ENCODE measurements around the gene SHISA6. TPM values are rescaled to one million over a fixed set of nuclear protein-coding genes. Genes with fewer than 3 reads are reported as not detected.

The SHISA6 gene
- total RNA-seq, 2 experiments from 2014 or later, result not detected

- H3K36me3 ChIP-seq (ENCODE audit: insufficient read depth, low read length), result no peaks in the 10 kb centered on the region
- no peaks in the 10 kb centered on the region for H3K4me1 ChIP-seq (ENCODE audit: insufficient read depth, low read length, poor library complexity, severe bottlenecking)
- no peaks in the 10 kb centered on the region for H3K9me2 ChIP-seq (ENCODE audit: insufficient read depth, low read length)
- H4K20me1 ChIP-seq (ENCODE audit: insufficient read depth, low read length), result no peaks in the 10 kb centered on the region
- CTCF ChIA-PET (ENCODE audit: unreplicated experiment), result no interaction called here
- no peak overlapping the region for H2AFZ ChIP-seq (ENCODE audit: low read length)
- BruUV-seq (replicated peaks), result no TSS peak
- intact Hi-C loops (cut with micrococcal nuclease; ENCODE audit: unreplicated experiment), result no loop called here
- POLR2A ChIA-PET, result no interaction called here
- no peak overlapping the region for H3K4me2 ChIP-seq (ENCODE audit: low read length)
- no peak overlapping the region for H3K4me3 ChIP-seq (ENCODE audit: low read depth, low read length, poor library complexity, severe bottlenecking)
- no peak overlapping the region for H3K27ac ChIP-seq (ENCODE audit: low read depth, low read length, poor library complexity, severe bottlenecking)
- DNase-seq (ENCODE audit: low spot score), result no peak
- no peaks in the 10 kb centered on the region for H3K9me3 ChIP-seq (ENCODE audit: low read length)
- no peaks in the 10 kb centered on the region for H3K79me2 ChIP-seq (ENCODE audit: insufficient read depth, low read depth, low read length)
- TF ChIP-seq EZH2phosphoT487 (IDR thresholded peaks at IDR 0.05; ENCODE audit: borderline replicate concordance, low read depth, low read length), result no peak
- TF ChIP-seq CTCF (conservative IDR thresholded peaks at IDR 0.05; ENCODE audit: low read length), result no peak
Measured at GRCh38 chr17:11388054-11388453, 147.0 kb downstream of the SHISA6 start.

GRCh38 chr17:11389583-11389982, 148.6 kb downstream of the SHISA6 start:
- TF ChIP-seq CTCF (conservative IDR thresholded peaks at IDR 0.05; ENCODE audit: low read length) (no peak), EZH2phosphoT487 (IDR thresholded peaks at IDR 0.05; ENCODE audit: borderline replicate concordance, low read depth, low read length) (no peak)
- POLR2A ChIA-PET, result no interaction called here
- no peak overlapping the region for H3K4me3 ChIP-seq (ENCODE audit: low read depth, low read length, poor library complexity, severe bottlenecking)

GRCh38 chr17:11391134-11391533, 150.1 kb downstream of the SHISA6 start:
- no TSS peak for BruUV-seq (replicated peaks)
- Histone ChIP-seq H3K4me3 (ENCODE audit: low read depth, low read length, poor library complexity, severe bottlenecking) (no peak overlapping the region), H3K4me2 (ENCODE audit: low read length) (no peak overlapping the region), H3K27ac (ENCODE audit: low read depth, low read length, poor library complexity, severe bottlenecking) (no peak overlapping the region), H4K20me1 (ENCODE audit: insufficient read depth, low read length) (no peaks in the 10 kb centered on the region), H3K9me2 (ENCODE audit: insufficient read depth, low read length) (no peaks in the 10 kb centered on the region), H3K4me1 (ENCODE audit: insufficient read depth, low read length, poor library complexity, severe bottlenecking) (no peaks in the 10 kb centered on the region), H3K9me3 (ENCODE audit: low read length) (no peaks in the 10 kb centered on the region), H3K36me3 (ENCODE audit: insufficient read depth, low read length) (no peaks in the 10 kb centered on the region), H2AFZ (ENCODE audit: low read length) (no peak overlapping the region), H3K79me2 (ENCODE audit: insufficient read depth, low read depth, low read length) (no peaks in the 10 kb centered on the region)
- TF ChIP-seq EZH2phosphoT487 (IDR thresholded peaks at IDR 0.05; ENCODE audit: borderline replicate concordance, low read depth, low read length), result no peak
- TF ChIP-seq CTCF (conservative IDR thresholded peaks at IDR 0.05; ENCODE audit: low read length), result peak; percentile 31; the same call in 1 of the 2 replicates
- DNase-seq (ENCODE audit: low spot score), result no peak
- CTCF ChIA-PET (ENCODE audit: unreplicated experiment), result no interaction called here
- POLR2A ChIA-PET, result no interaction called here
- intact Hi-C loops (cut with micrococcal nuclease; ENCODE audit: unreplicated experiment), result no loop called here

More at GRCh38 chr17:11389583-11389982, 148.6 kb downstream of the SHISA6 start:
- Histone ChIP-seq H3K27ac (ENCODE audit: low read depth, low read length, poor library complexity, severe bottlenecking) (no peak overlapping the region), H3K9me3 (ENCODE audit: low read length) (no peaks in the 10 kb centered on the region), H3K79me2 (ENCODE audit: insufficient read depth, low read depth, low read length) (no peaks in the 10 kb centered on the region), H2AFZ (ENCODE audit: low read length) (no peak overlapping the region), H3K36me3 (ENCODE audit: insufficient read depth, low read length) (no peaks in the 10 kb centered on the region), H3K9me2 (ENCODE audit: insufficient read depth, low read length) (no peaks in the 10 kb centered on the region), H3K4me1 (ENCODE audit: insufficient read depth, low read length, poor library complexity, severe bottlenecking) (no peaks in the 10 kb centered on the region), H4K20me1 (ENCODE audit: insufficient read depth, low read length) (no peaks in the 10 kb centered on the region), H3K4me2 (ENCODE audit: low read length) (no peak overlapping the region)
- CTCF ChIA-PET (ENCODE audit: unreplicated experiment), result no interaction called here
- DNase-seq (ENCODE audit: low spot score), result no peak
- BruUV-seq (replicated peaks), result no TSS peak
- intact Hi-C loops (cut with micrococcal nuclease; ENCODE audit: unreplicated experiment), result no loop called here
